ENCODE data around the gene MAP2K3.

The MAP2K3 gene

DNA sequence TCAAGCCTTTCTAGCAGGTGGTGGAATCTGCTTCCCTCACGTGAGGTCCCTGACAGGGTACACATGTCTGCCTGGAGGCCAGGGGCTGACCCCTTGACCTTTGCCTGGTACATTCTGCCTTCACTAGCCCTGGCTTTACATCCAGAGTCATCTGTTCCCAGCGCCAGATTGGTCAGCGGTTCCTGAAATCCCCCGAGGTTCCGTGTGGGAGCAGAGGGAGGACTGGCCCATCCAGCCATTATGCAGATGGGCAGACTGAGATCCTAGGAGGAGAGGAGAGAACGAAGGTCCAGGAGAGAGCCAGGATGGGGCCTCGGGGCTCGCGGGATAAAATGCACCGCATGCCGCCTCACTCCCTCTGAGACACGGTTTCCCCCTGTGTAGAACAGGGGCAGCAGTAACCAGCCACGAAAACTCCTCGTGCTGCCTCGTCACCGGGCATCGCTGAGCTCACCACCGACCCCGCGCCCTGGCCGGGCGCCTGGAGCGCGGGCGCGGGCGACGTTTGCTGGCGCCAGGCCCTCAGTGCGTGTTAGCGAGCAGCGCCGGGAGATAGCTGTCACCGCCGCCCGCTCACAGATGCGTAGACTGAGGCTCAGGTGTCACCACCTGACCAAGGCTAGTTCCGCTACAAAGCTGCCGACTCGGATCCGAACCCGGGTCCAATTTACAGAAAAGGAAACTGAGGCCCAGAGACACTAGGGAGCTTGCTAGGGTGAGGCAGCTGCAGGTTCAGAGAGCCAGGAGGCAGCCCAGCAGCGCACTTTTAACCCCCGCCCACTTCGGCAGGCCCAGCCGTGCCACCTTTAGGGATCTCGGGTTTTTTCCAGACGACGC is 811 bp upstream of the MAP2K3 start:
- peak; percentile 57 for DNase-seq

DNA sequence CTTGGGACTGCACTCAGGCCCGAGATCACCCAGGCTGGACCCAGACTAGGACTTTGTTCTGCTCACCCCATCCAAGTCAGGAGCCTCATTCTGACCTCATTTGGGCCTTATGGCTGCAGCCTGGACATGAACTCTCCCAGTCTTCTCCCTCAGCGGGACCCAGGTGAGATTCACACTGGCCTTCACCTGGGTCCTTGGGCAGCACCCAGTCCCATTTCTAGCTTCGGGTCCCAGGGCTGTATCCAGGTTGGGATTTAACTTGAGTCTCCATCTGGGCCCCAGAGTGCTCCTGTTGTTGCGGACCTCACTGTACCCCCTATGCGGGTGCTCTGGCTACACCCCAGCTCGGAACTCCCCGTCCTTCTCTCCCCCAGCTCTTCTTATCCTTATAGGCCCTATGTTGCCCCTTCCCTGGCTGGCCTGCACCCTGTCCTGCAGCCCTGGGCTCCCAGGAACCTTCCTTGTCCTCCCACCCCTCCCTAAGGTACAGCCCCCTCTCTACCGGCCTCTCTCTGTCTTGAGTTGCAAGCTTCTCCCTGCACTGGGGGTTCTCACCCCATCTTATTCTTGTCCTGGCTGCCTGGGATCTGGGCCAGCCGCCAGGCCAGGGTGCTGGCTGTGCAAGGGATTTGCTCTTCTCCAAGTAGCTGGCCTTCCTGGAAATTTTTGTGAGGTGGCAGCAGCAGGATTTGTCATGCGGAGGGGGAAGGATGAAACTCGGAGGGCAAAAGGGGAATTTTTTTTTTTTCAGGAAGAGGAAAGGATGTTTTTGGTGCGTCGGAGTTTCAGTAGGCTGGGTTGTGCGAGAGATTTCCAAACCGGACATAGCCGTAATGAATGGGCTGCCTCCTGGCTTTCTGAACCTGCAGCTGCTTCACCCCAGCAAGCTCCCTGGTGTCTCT is 904 bp downstream of the MAP2K3 start:
- no peak for DNase-seq

DNA sequence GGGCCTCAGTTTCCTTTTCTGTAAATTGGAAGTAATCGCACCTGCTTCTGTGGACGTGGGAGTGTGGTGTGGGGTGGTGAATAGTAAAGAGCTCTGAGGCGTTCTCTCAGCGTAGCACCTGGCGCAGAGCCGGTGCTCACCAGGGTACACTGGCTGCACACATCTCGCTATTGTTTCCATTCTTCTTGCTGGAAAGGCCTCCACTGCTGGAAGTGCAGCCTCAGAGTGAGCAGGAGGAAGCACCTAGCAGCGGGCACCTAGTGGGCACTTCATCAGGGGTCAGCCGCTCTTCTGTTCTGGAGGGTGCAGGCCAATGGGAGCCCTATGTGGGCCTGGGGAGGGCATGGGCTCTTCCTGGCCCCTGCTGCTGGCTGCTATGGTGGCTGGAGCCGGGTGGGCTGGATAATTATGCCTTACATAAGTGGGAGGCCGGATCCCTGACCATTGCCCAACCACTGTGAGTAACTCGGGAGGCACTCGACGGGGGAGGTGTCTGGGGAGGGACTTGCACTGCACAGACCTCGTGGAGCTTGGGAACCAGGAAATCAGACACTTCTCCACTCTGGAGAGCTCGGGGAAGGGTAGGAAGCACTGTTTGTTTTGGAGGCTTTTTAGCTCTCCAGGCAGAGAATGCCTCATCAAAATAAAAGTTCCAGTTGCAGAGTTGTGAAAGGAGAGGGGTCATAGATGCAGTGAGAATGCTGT is 1.7 kb downstream of the MAP2K3 start:
- DNase-seq = no peak

DNA sequence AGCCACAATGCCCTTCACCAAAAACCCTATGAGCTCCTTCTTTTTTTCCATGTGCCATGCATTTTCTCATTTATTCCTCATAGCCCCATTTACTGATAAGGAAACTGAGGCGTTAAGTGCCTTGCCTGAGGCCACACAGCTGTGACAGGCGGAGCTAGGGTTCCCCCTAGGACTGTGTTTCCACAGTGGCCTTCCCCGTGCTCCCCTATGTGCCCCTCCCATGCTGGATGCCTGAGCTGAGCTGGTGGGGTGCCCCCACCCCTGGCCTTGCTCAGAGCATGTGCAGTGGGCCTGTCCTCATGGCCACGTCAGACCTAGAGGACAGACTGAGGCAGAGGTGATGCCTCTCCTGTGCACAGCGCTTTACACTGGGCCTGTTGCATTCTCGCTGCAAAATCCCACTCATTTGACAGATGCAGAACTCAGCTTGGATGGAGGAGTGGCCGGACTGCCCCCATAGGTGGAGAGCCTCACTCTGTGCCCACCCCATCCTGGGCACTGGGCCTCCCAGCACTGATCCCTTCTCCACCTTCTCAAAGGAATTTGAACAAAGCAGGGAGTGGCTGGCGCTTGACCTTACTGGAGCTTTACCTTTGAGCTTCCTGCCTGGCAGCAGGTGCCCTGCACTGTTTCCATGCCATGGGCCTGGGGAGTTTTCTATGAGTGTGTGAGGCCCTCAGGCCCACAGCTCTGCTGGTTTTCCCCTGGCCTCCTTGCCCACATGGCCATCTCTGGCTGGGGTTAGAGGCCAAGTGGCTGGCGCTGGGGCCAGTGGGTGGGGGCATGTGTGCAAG is 2.6 kb downstream of the MAP2K3 start:
- peak; percentile 40 for DNase-seq

DNA sequence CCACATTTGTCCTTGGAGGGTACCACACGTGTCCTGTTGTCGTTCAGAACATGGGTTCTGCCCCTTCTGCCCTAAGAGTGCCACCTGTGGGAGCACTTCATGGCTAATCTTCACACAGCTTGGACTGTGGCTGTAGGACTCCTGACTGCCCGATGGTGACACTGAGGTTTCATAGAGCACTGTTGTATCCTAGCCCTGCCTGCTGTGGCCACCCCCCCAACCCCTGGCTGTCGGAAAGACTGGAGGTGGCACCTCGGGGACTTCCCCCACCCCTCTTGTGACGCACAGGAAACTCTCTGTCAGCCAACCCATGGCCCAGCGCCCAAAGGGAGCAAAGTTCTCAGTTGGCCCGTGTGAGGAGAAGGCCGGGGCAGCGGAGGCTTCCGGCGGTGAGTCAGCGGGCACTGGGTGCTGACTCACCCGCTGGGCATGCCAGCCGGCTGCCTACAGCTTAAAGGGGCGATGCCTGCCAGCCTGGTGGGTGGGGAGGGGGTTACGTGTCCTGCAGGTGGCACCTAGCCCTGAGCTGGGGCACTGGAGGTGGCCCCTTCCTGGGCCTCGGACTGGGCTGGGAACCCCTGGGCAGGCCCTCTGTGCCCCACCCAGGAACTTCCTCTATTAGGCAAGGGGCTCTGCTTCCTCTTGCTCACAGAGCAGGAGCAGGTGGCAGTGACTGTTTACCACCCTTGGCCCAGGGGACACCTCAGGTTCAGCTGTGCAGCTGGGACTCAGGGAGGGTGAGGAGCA is 3.4 kb downstream of the MAP2K3 start:
- peak; percentile 97 for DNase-seq

DNA sequence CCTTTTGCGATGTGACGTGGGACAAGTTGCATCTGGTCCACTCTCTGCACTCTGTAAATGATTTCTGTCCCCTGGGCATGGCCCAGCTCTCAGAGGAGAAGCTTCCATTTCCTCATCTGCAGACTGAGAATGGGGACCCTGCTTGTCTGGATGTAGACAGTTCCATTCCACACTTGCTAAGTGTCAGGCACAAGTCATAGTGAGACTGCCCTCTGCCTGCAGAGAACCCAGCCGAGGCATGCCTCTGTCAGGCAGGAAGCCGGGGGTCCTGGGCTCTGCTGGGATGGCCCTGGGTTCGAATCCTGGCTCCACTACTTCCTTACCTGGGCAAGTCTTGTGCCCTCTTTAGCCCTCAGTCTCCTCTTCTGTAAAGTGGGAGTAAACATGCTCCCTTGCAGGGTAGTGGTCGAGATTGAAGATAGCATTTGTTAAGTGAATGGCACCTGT is 4.1 kb downstream of the MAP2K3 start:
- DNase-seq = no peak

DNA sequence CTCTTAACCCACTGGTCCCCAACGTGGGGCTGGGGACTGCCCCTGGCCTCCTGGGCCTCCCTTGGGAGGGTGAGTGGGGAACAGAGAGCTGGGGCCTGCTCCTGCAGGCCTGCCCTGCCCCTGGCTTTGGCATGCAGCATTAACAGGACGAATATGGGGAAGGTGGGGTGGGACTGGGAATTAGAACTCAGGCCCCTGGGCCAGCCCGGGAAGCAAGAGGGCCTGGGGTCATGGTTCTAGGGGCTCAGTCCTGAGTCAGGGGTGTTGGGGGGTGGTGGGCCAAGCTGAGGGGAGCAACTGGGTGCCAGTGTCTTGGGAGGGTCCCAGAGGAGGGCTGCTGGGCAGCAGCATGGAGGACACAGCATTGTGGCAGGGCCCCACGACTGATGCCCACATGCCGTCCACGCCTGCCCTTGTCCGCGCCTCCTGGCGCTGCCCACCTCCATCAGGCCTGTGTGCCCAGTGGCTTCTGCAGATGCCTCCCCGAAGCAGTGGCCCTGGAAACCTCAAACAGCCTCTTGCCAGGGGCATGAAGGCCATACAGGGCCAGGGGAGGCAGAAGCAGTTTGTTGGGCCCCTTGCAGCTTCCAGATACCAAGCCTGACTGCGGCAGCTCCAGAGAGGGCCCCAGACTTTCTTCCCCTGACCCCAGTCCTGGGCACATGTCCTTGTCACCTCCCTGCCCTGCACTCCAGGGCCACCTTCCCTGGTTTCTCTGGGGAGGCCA is 4.8 kb downstream of the MAP2K3 start:
- no peak for DNase-seq

DNA sequence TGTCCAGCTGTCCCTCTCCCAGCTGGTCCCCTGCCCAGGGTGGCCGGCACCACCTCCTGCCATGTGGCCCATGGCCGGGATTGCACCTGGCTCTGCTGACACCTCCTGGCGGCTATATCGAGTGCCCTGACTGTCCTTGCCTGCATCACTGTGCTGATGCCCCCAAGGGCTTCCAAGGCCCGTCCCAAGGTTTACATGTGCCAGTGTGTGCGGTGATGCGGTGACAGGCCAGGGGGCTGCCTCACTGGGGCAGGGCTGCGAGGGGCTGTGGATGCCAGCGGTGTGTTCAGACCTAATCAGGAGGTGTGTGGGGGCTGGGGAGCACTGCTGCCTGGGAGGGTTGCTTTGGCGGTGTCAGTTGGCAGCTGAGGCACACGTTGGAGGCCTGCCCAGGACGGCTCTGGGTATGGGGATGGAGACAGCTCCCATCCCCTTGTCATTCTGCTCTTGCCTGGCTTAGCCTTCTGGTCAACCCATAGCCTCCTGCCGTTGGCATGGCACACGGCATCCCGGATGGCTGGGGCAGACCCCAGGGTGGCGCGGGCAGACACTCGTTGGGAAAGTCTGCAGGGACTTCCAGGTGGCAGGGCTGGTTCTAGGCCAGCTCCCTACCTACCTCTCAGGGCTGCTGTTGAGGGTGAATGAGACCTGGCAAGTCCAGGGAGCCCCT is 5.5 kb downstream of the MAP2K3 start:
- DNase-seq = no peak

DNA sequence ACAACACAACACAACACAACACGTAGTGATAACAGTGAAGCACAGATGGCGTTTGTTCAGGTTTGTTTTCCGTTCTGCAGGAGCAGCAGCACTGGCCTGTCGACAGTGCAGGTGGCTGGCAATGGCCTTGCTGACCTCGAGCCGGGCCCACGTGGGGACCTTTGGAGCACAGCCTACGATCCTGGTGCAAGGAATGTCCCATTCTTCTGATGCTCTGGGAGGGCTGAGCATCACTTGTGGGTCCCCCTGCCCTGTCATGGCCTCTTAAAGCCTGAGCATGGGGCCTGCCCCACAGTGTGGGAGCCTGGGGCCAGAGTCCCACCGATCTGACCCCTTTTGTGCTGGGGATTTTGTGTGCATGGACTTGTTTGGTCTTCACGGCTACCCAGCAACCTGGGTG is 6.8 kb downstream of the MAP2K3 start:
- no peak for DNase-seq

DNA sequence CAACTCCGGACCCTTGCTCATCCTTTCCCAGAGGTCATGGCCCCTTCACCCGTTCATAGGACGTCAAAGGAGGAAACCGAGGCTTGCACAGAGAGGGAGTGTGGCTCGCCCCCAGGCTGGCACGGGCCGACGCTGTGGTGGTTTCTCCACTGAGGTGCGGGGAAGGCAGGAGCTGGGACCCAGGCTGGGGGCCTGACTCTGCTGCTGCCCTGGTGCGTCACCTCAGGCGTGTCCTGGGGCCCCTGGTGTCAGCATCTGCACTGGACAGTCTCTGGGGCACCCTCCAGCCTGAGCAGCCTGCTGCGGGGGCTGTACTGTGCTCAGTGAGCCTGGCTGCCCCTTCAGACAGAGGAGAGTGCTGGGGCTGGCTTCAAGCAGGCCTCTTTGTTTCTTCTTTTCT is 7.4 kb downstream of the MAP2K3 start:
- no peak for DNase-seq

DNA sequence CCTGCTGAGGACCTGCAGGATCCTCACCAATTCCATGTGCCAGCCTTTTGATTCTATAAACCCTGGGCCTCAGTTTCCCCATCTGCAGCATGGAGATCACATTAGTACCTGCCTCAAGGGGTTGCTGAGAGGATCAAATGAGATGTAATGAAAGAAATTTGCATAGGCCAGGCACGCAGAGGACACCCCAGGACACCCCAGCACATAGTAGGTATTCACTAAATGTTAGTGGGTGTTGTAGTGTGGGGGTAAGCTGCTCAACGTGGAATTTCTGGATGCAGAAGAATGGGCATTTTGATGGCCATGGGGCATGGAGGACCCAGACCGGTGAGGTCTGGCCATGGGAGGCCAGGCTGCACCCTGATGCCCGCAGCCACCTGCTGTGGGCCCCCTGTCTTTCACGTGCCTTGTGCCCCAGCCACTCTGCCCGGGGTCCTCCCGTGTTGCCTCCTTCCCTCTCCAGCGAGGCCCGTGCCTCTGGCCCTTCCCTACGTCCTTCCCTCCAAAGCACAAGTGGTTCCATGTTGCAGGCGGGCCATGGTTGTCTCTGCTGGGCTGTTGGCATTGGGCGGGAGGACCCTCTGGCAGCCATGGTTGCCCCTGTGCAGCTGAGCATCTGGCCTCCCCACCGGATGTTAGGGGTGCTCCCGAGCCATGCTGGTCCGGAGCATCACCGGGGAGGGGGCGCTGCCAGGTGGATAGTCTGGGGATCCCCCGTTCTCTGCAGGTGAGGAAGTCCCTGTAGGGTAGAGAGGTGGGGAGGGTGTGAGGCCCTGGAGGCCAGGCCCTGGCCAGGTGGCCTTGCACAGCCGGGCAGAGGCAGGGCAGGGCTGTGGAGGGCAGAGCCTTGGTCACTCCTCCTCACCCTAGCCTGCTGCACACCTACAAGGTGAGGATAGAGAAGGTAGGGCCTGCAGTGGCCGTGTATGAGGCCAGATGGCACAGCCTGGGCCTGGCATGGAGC is 8.6 kb downstream of the MAP2K3 start:
- DNase-seq = no peak

DNA sequence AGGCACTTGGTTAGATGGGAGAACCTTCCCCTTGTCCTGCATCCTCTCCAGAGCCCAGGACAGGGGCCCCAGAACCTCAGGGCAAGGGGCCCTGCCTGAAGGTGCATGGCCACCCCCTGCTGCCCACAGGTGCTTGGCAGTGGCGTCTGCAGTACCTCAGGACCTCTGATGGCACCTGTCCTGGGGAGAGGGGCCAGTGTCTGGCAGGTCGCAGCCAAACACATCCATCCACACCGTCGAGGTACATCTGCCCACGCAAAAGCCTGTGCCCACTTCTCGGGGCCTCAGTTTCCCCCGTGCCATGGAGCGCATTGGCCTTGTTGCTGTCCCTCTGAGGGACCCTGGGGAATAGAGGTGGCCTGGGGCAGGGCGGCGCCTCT is 9.3 kb downstream of the MAP2K3 start:
- DNase-seq = no peak

DNA sequence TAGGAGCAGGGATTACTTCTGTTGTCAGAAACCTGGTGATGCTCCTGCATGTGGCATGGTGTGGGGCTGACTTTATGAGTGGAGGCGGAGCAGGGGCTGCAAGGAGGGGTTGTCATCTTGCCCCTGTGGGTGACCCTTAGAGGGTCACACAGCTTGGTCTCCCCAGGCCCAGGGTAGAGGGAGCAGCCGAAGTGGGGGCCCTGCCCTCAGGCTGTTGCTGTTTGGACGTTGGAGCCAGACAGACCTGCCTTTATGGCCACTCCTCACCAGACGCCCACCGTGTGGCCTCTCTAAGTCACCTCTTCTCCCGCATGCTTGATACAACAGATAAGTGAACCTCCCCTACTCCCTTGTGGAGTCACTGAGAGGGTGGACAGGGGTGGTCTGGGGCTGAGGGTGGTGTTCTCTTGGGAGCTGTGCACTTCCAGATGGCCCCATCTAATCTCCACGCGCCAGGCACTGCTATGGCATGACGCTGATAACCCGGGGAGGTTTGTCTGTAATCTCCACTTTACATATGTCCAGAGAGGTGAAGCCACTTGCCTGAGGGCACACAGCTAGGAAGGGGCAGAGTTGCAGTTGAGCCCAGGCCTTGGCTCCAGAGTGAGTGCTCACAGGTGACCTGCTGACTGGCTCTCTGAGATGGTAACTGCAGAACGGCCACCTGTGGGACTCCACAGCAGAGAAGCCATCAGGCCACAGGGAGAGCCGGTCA is 10.0 kb downstream of the MAP2K3 start:
- no peak for DNase-seq

DNA sequence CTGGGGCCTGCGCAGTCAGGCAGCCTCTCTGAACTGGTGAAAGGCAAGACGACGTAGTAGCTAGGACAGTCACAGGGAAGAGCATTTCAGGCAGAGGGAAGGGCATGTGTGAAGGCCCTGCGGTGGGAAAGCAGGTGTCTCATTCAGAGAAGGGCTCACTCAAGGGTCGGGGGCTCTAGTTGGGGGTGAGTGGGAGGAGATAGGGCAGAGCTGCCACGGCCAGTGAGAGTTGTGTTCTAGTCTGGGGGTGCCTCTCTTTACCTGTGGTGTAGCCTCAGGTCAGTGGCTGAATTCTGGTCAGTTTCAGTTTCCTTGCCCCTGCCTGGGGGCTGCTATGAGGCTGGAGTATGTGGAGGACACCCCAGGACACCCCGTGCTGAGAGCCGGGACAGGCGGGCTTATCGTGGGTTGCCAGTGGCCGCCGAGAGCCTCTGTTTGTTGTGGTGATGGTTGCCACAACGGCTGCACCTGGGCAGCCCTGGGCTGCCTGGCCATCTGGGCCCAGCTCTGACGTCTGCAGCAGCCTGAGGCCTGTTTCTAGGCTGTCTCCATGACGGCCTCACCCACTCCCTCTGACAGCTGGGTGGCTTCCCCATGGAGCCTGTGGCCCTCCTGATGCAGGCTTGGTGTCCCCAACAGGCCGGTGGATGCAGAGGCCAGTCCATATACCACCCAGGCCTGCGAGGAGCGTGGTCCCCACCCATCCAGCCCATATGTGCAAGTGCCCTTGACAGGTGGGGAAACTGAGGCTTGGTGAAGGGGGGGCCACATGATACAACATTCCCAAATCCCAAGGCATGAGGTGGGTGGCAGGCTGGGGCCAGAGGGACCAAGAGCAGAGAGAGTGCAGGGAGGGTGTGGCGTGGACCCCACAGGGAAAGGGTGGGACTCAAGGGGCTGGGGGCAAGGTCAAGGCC is 10.8 kb downstream of the MAP2K3 start:
- no peak for DNase-seq

DNA sequence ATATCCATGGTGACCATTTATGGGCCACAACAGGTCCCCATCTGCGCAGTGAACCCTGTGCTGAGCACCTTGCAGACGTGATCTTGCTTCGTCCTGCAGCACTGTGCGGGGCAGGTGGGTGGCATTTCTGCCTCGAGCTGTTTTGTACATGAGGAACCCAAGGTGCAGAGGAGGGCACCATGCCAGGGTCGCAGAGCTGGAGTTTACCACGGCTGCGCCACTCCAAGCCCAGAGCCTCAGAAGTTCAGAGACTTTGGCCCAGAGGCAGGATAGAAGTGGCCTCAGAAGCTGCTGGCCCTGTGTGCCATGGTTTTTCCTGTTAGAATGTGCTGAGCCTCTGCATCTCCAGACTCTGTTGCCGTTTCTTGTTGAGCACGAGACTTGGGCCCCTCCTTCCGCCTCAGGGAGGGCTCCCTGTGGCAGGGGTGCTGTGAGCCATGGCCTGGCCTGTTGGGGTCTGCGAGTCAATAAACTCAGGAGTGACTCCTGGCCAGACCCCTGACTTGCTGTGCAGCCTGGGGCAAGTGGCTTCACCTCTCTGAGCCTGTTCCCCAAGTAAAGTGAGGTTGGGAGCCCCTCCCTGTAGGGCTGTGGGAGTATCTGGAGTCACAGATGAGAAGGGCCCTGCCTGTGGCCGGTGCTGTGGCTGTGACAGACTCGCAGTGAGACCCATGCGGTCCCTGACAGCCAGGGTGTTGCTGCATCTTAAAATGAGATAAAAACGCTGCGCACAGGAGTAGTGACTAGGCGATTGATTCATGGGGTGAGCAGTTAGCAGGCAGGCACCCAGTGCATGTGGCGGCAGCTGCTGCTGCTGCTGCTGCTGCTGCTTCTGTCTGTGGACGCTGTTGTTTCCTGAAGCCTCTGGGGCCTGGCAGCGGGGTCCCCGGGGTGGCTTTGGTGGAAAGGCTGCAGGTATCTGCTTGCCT is 11.8 kb downstream of the MAP2K3 start:
- DNase-seq = no peak

DNA sequence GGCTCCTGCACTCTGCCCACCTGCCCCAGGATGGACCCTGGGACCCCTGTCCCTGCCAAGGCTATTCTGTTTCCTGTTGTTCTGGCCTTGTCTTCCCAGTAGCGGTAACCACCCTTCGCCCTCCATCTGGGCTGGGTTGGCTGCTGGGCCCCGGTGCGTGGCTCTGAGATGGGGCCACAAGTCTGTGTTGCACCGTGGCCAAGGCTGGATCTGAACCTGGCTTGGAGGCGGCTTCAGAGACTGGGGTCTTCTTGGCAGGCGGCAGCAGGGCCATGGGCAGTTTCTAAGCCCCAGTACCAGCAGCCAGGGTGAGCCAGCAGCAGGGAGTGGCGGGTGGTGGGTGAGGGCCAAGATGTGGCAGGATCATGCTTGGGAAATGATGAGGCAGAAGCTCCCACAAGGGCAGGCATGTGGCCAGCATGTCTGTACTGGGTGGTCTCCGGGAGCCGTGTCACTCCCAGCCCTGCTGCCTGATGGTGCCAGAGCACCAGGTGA is 12.6 kb downstream of the MAP2K3 start:
- no peak for DNase-seq

Data from stimulated activated naive CD4-positive, alpha-beta T cell treated with Interleukin-2 at 50 U/mL for 16 hours (primary cell).